ENCODE results near the gene SLC6A6.

The SLC6A6 gene

DNA sequence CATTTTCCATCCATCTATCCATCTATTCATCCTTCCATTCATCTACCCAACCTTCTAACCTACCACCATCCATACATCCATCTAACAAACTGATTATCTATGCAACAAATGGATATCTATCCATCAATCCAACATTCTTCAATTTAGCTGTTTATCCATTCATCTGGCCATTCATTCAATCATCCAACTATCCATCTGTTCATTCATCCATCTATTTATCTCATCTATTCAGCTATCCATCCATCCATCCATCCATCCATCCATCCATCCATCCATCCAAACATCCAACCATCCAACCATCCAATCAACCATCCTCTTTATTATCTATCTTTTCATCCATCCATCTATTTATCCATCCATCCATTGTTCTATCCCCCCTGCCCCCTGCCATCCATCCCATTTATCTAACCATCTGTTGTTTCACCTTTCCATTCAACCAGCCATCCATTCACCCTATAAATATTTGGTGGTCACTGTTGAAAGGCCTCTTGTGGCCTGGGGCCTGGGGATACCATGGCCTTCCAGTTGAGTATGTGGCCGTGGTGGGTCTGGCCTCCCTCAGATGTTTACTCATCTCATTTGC, 44.7 kb downstream of the SLC6A6 start:
- Histone ChIP-seq H3K4me3 (replicated peaks; ENCODE audit: low read depth, low read length) (no peak overlapping the region), H3K27me3 (replicated peaks; ENCODE audit: control insufficient read depth, insufficient read depth, low read length) (no peaks in the 10 kb centered on the region), H3K36me3 (ENCODE audit: control insufficient read depth, insufficient read depth, low read length) (peaks cover 24% of the 10 kb centered on the region)
- no peak for DNase-seq (ENCODE audit: extremely low read depth, insufficient read length)
- TF ChIP-seq, protein P1, sequence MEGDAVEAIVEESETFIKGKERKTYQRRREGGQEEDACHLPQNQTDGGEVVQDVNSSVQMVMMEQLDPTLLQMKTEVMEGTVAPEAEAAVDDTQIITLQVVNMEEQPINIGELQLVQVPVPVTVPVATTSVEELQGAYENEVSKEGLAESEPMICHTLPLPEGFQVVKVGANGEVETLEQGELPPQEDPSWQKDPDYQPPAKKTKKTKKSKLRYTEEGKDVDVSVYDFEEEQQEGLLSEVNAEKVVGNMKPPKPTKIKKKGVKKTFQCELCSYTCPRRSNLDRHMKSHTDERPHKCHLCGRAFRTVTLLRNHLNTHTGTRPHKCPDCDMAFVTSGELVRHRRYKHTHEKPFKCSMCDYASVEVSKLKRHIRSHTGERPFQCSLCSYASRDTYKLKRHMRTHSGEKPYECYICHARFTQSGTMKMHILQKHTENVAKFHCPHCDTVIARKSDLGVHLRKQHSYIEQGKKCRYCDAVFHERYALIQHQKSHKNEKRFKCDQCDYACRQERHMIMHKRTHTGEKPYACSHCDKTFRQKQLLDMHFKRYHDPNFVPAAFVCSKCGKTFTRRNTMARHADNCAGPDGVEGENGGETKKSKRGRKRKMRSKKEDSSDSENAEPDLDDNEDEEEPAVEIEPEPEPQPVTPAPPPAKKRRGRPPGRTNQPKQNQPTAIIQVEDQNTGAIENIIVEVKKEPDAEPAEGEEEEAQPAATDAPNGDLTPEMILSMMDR (IDR thresholded peaks at IDR 0.05; ENCODE audit: insufficient read depth, low read length, poor library complexity, severe bottlenecking): no peak

DNA sequence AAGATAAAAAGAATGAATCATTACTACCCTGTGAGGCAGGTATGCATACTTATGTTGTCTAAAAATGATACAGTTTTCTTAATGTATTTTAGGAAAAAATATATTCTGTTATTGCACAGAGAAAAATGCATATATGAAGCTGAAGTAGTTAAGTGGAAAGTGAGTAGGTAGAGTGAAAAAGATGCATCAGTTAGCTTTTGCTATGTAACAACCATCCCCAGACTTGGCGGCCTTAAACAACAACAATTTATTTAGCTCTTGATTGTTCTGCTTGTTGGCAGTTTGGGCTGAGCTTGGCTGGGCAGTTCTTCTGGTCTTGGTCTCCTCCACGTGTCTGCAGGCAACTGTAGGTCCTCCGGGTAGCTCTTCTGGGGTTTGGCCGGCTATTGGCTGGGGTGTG, 45.7 kb downstream of the SLC6A6 start:
- peaks cover 27% of the 10 kb centered on the region for H3K36me3 ChIP-seq (ENCODE audit: control insufficient read depth, insufficient read depth, low read length)
- TF ChIP-seq, protein P1 (IDR thresholded peaks at IDR 0.05; ENCODE audit: insufficient read depth, low read length, poor library complexity, severe bottlenecking): no peak
- no peaks in the 10 kb centered on the region for H3K27me3 ChIP-seq (replicated peaks; ENCODE audit: control insufficient read depth, insufficient read depth, low read length)
- H3K4me3 ChIP-seq (replicated peaks; ENCODE audit: low read depth, low read length): no peak overlapping the region
- no peak for DNase-seq (ENCODE audit: extremely low read depth, insufficient read length)

DNA sequence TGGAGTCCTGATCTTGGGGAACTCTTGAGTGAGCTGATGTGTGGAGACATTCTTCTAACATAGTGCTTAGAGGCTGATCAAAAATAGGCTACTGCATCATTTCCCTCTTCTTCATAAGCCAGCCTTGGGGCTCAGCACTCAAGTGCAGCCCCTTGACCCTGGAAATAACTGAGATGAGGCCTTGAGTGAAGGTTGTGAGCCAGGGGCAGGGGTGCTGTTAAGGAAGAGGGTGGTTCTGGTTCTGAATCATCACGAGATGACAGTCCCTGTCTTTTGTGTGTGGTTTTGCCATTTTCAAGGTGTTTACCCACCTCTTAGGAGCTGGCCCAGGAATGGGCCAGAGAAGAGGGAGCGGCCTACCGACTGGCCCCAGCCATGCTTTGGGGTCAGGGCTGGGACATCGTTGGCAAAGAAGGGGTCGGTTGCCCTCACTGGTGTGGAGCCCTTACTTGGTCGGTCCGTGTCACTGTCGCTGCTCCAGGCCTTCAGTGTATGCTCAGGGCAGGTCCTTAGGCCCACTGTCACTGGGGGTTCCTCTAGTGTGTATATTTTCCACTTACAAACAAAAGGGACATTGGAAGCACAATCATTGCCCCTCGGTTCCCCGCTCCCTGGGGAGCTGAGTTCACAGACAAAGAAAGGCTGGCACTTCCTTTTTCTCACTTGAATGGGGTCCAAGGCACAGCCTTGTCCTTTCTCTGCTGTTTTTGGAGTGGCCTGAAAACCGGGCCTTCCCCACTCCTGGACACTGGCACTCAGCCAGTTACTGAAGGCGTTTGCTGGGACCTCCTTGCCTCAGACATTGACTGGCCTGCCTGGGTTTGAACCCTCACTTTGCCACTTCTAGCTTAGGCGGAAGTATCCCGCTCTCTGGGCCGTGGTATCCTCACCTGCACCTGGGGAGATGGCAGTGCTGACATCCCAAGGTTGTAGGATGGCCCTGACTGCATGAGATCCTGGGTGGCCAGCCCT, 46.6 kb downstream of the SLC6A6 start:
- no peaks in the 10 kb centered on the region for H3K27me3 ChIP-seq (replicated peaks; ENCODE audit: control insufficient read depth, insufficient read depth, low read length)
- H3K36me3 ChIP-seq (ENCODE audit: control insufficient read depth, insufficient read depth, low read length): peaks cover 27% of the 10 kb centered on the region
- DNase-seq (ENCODE audit: extremely low read depth, insufficient read length): no peak
- TF ChIP-seq, protein P1 (IDR thresholded peaks at IDR 0.05; ENCODE audit: insufficient read depth, low read length, poor library complexity, severe bottlenecking): no peak
- no peak overlapping the region for H3K4me3 ChIP-seq (replicated peaks; ENCODE audit: low read depth, low read length)

DNA sequence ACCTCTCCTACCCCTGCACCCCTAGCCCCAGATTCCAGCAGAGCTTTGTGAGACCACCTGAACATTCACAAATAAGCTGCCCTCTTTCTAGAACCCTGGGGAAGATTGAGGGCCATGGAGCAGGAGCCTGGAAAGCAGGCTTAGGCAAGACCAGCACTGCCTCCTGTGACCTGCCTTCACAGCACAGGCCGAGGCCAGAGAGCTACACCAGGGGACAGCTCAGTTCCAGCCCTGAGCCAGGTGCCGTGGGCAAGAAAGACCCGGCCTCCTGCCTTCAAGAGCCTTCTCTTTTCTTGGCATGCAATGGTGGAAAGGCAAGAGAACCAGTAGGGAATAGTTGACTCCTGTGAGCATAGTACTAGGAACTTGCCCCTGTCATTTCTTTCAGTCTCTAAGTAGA, 48.1 kb downstream of the SLC6A6 start:
- Histone ChIP-seq H3K4me3 (replicated peaks; ENCODE audit: low read depth, low read length) (no peak overlapping the region), H3K27me3 (replicated peaks; ENCODE audit: control insufficient read depth, insufficient read depth, low read length) (no peaks in the 10 kb centered on the region), H3K36me3 (ENCODE audit: control insufficient read depth, insufficient read depth, low read length) (peaks cover 30% of the 10 kb centered on the region)
- TF ChIP-seq, protein P1 (IDR thresholded peaks at IDR 0.05; ENCODE audit: insufficient read depth, low read length, poor library complexity, severe bottlenecking): no peak
- DNase-seq (ENCODE audit: extremely low read depth, insufficient read length): no peak

DNA sequence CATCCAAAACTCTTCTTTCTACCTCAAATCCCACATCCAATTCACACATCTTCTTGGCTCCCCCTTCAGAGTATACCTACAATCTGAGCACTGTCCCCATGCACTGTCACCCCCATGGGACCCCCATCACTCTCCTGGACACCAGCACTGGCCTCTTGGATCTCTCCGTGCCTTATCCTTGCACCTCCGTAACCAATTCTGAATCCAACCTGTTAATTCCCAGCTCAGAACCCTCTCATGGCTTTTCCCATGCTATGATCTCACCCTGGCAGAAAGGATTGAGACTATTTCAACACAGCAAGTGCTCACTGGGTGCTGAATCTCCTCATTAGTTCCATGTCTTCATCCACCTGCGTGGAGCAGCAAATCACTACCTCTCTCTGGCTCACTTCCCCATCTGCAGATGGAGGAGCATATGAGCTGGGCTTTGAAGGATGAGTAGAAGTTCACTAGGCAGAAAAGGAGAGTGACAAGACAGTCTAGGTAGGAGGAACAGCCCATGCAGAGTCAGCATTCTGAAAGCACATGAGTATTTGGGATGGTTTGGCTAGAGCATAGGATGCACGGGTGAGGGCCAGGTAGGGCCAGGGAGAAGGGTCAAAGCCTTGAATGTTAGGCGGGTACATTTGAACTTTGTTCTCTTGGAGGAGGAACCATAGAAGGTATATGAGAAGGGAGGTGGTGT, 48.7 kb downstream of the SLC6A6 start:
- TF ChIP-seq, protein P1 (IDR thresholded peaks at IDR 0.05; ENCODE audit: insufficient read depth, low read length, poor library complexity, severe bottlenecking): no peak
- H3K27me3 ChIP-seq (replicated peaks; ENCODE audit: control insufficient read depth, insufficient read depth, low read length): no peaks in the 10 kb centered on the region
- no peak overlapping the region for H3K4me3 ChIP-seq (replicated peaks; ENCODE audit: low read depth, low read length)
- no peak for DNase-seq (ENCODE audit: extremely low read depth, insufficient read length)
- H3K36me3 ChIP-seq (ENCODE audit: control insufficient read depth, insufficient read depth, low read length): peaks cover 26% of the 10 kb centered on the region

All from GM06990 (cell line).